ENCODE data around the gene CD2AP. TPM values are rescaled to one million over a fixed set of nuclear protein-coding genes. Genes with fewer than 3 reads are reported as not detected.

CD2AP gene
- total and polyA plus RNA-seq, 9 of the 15 experiments (the other 6 are each of a cell fraction or from before 2014, with no cell fraction given): 9.4 to 69.7 (median 38.7) TPM

GRCh38 chr6:47631269-47631772 lies 153.7 kb downstream of the CD2AP start:
- POLR2A ChIA-PET: interaction anchor here (0.8 to 1.8 kb wide), 6 partner anchors 11 to 353 kb away, joined by 3 to 7 read pairs (median 3); no protein-coding TSS in a partner anchor
- FAIRE-seq: peak; percentile 65
- in situ Hi-C loops (cut with MboI) (loop anchor here (10.0 kb wide), 1 partner anchor 143 kb away; no protein-coding TSS in a partner anchor), intact Hi-C loops (cut with micrococcal nuclease) (loop anchor here (1.0 kb wide), 3 partner anchors 103 to 217 kb away; no protein-coding TSS in a partner anchor)
- no peaks in the 10 kb centered on the region for H3K9me3 ChIP-seq (replicated peaks; ENCODE audit: control insufficient read depth, insufficient read depth, low read depth, low read length)
- no peak overlapping the region for H3K27ac ChIP-seq (ENCODE audit: extremely low read depth, low read depth, low read length)
- H3K4me2 ChIP-seq (ENCODE audit: insufficient read depth, low read length): no peak overlapping the region
- DNase-seq (ENCODE audit: extremely low read depth in 1 of 4, low spot score in 3 of 4): peak; percentile 42 to 65 (median 48)
- H3K9me1 ChIP-seq (ENCODE audit: control insufficient read depth, insufficient read depth, low read length): no peaks in the 10 kb centered on the region
- H3K27me3 ChIP-seq (ENCODE audit: control insufficient read depth in 2 of 2, insufficient read depth in 2 of 2, low read length in 2 of 2): no peaks in the 10 kb centered on the region
- 8% methylated on average over 6 of the region's 6 CpGs for WGBS (ENCODE audit: insufficient coverage, low coverage, missing lambda C conversion rate)
- peaks cover 0 to 4% of the 10 kb centered on the region in 2 experiments; a peak in 2 of 5 replicates for H3K4me1 ChIP-seq (replicated peaks in 1 of 2; ENCODE audit: control insufficient read depth in 2 of 2, insufficient read depth in 2 of 2, low read length in 2 of 2)
- H2AFZ ChIP-seq (ENCODE audit: low read depth, low read length): no peak overlapping the region
- CTCF ChIA-PET (ENCODE audit: low intra/inter-chr PET ratio): interaction anchor here (0.8 to 2.8 kb wide), 5 partner anchors 103 to 218 kb away, joined by 3 to 19 read pairs (median 4); no protein-coding TSS in a partner anchor
- no peaks in the 10 kb centered on the region for H3K79me2 ChIP-seq (ENCODE audit: control insufficient read depth, insufficient read depth, low read length)
- H3K4me3 ChIP-seq: no peak overlapping the region
- H3K9ac ChIP-seq (ENCODE audit: insufficient read depth in 1 of 2, low read depth in 2 of 2, low read length in 2 of 2): no peak overlapping the region
- ATAC-seq: peak; percentile 84
- H4K20me1 ChIP-seq (replicated peaks; ENCODE audit: control insufficient read depth, insufficient read depth, low read length): no peaks in the 10 kb centered on the region
- H3K36me3 ChIP-seq (ENCODE audit: control insufficient read depth, insufficient read depth, low read length): peaks cover 3% of the 10 kb centered on the region; the same call in 2 of the 3 replicates
- no TSS peak for BruUV-seq (replicated peaks)
- peak; percentile 95 for TF ChIP-seq ZNF384 (IDR thresholded peaks at IDR 0.05; ENCODE audit: low read depth, low read length)
- TF ChIP-seq FUS (optimal IDR thresholded peaks at IDR 0.05; ENCODE audit: low read depth, low read length): no peak
- 0 out of 4 replicates have a peak, but pooled peaks of 1 of the 2 experiments have one; percentile 8 for TF ChIP-seq TRIM24 (IDR thresholded peaks at IDR 0.05)
- TF ChIP-seq, protein P1, sequence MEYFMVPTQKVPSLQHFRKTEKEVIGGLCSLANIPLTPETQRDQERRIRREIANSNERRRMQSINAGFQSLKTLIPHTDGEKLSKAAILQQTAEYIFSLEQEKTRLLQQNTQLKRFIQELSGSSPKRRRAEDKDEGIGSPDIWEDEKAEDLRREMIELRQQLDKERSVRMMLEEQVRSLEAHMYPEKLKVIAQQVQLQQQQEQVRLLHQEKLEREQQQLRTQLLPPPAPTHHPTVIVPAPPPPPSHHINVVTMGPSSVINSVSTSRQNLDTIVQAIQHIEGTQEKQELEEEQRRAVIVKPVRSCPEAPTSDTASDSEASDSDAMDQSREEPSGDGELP (CRISPR knock-in tag; IDR thresholded peaks at IDR 0.05; ENCODE audit: borderline replicate concordance): peak; percentile 28; the same call in 1 of the 2 replicates
- TF ChIP-seq, protein P2, sequence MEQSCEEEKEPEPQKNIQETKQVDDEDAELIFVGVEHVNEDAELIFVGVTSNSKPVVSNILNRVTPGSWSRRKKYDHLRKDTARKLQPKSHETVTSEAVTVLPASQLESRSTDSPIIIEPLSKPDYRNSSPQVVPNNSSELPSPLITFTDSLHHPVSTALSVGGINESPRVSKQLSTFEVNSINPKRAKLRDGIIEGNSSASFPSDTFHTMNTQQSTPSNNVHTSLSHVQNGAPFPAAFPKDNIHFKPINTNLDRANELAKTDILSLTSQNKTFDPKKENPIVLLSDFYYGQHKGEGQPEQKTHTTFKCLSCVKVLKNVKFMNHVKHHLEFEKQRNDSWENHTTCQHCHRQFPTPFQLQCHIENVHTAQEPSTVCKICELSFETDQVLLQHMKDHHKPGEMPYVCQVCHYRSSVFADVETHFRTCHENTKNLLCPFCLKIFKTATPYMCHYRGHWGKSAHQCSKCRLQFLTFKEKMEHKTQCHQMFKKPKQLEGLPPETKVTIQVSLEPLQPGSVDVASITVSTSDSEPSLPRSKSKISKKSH (CRISPR knock-in tag; IDR thresholded peaks at IDR 0.05): no peak
- 0 out of 2 replicates have a peak, but pooled peaks have one; percentile 11 for TF ChIP-seq MAFK (IDR thresholded peaks at IDR 0.05; ENCODE audit: low read length)
- TF ChIP-seq RBBP5 (IDR thresholded peaks at IDR 0.05; ENCODE audit: borderline replicate concordance, insufficient read depth, low read length, poor library complexity, severe bottlenecking): no peak
- TF ChIP-seq MAZ (CRISPR knock-in tag; conservative IDR thresholded peaks at IDR 0.05 in 1 of 2, IDR thresholded peaks at IDR 0.05 in 1 of 2): 0 out of 4 replicates have a peak, but pooled peaks of 1 of the 2 experiments have one; percentile 28
- TF ChIP-seq ARID3A (IDR thresholded peaks at IDR 0.05; ENCODE audit: borderline replicate concordance, low read depth, low read length): peak; percentile 67; the same call in 1 of the 2 replicates
- no peak for TF ChIP-seq CCNT2 (IDR thresholded peaks at IDR 0.05; ENCODE audit: borderline replicate concordance, extremely low read depth, insufficient read length, low read depth, low read length)
- TF ChIP-seq FOXM1 (IDR thresholded peaks at IDR 0.05; ENCODE audit: low read depth): no peak
- TF ChIP-seq FOXM1 (CRISPR knock-in tag; IDR thresholded peaks at IDR 0.05; ENCODE audit: low read depth): no peak
- peak; percentile 19; the same call in 1 of the 2 replicates for TF ChIP-seq ETV5 (CRISPR knock-in tag; IDR thresholded peaks at IDR 0.05; ENCODE audit: low read depth)
- TF ChIP-seq RCOR1 (IDR thresholded peaks at IDR 0.05; ENCODE audit: borderline replicate concordance in 1 of 2, low read depth in 2 of 2, low read length in 2 of 2): peak in 1 of 2 experiments; percentile 3; a peak in 1 of 4 replicates
- peak; percentile 64 to 70; a peak in 2 of 4 replicates for TF ChIP-seq FOXK2 (conservative IDR thresholded peaks at IDR 0.05 in 1 of 2, IDR thresholded peaks at IDR 0.05 in 1 of 2; ENCODE audit: low read depth in 2 of 2)
- peak; percentile 6; the same call in 1 of the 2 replicates for TF ChIP-seq MTA2 (IDR thresholded peaks at IDR 0.05; ENCODE audit: low read depth)
